HUES6 (cell line): ENCODE data around the gene NUDT22.

Experiments used
- H3K27ac ChIP-seq: 2 replicates; pipeline ENCODE4 v1.7.0; 2013; ENCODE audit warnings: low read depth, mild to moderate bottlenecking, low read length, inconsistent platforms
- H3K27me3 ChIP-seq: 2 replicates; pipeline ENCODE4 v1.6.1; 2013; ENCODE audit warnings: low read length; ENCODE audit not compliant: control insufficient read depth, insufficient read depth
- H3K36me3 ChIP-seq: 2 replicates; pipeline ENCODE4 v1.6.1; 2013; ENCODE audit warnings: low read length; ENCODE audit not compliant: control insufficient read depth, insufficient read depth
- H3K4me1 ChIP-seq: 2 replicates; pipeline ENCODE4 v1.6.1; 2013; ENCODE audit warnings: low read length; ENCODE audit not compliant: control insufficient read depth, insufficient read depth
- H3K4me3 ChIP-seq: 2 replicates; pipeline ENCODE4 v1.5.1; 2013; ENCODE audit warnings: low read depth, low read length
- H3K9ac ChIP-seq: one replicate; pipeline ENCODE4 v1.6.1; 2013; ENCODE audit warnings: mild to moderate bottlenecking, low read length
- H3K9me3 ChIP-seq: 2 replicates; pipeline ENCODE4 v1.6.1; 2013; ENCODE audit warnings: low read depth, low read length; ENCODE audit not compliant: control insufficient read depth, insufficient read depth

NUDT22 gene

GRCh38 chr11:64238076-64238475 is 12.0 kb downstream of the NUDT22 start:
- Histone ChIP-seq H3K27ac (no peak overlapping the region), H3K9ac (no peak overlapping the region), H3K36me3 (peaks cover 21% of the 10 kb centered on the region), H3K4me3 (no peak overlapping the region), H3K27me3 (no peaks in the 10 kb centered on the region), H3K9me3 (no peaks in the 10 kb centered on the region), H3K4me1 (peaks cover 20% of the 10 kb centered on the region)

DNA sequence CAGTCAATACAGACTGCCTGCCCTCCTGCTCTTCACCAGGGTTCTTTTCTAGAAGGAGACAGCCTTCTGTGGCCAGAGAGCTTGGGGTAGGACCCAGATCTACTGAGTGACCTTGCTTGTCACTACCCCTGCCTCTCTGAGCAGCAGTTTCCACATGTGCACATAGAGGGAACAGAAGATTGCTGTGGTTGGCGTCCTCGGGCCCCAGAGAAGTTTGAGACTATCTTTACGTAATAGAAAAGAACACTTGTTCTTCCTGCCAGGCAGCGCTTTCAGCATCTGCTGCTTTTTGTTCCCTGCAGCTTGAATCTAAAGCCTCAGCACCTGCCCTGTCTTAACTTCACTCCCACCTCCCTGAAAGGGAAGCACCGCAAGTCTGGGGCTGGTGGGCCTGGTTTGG is 12.9 kb downstream of the NUDT22 start:
- Histone ChIP-seq H3K27ac (no peak overlapping the region), H3K36me3 (peaks cover 30% of the 10 kb centered on the region), H3K9me3 (no peaks in the 10 kb centered on the region), H3K4me1 (peaks cover 18% of the 10 kb centered on the region), H3K27me3 (no peaks in the 10 kb centered on the region), H3K4me3 (no peak overlapping the region), H3K9ac (no peak overlapping the region)

GRCh38 chr11:64239662-64240434 is 13.8 kb downstream of the NUDT22 start:
- Histone ChIP-seq H3K4me3 (peak overlapping the region; percentile 95), H3K9me3 (no peaks in the 10 kb centered on the region), H3K4me1 (peaks cover 18% of the 10 kb centered on the region), H3K27me3 (no peaks in the 10 kb centered on the region), H3K9ac (peak overlapping the region; percentile 92), H3K27ac (peak overlapping the region; percentile 95), H3K36me3 (peaks cover 34% of the 10 kb centered on the region)

DNA sequence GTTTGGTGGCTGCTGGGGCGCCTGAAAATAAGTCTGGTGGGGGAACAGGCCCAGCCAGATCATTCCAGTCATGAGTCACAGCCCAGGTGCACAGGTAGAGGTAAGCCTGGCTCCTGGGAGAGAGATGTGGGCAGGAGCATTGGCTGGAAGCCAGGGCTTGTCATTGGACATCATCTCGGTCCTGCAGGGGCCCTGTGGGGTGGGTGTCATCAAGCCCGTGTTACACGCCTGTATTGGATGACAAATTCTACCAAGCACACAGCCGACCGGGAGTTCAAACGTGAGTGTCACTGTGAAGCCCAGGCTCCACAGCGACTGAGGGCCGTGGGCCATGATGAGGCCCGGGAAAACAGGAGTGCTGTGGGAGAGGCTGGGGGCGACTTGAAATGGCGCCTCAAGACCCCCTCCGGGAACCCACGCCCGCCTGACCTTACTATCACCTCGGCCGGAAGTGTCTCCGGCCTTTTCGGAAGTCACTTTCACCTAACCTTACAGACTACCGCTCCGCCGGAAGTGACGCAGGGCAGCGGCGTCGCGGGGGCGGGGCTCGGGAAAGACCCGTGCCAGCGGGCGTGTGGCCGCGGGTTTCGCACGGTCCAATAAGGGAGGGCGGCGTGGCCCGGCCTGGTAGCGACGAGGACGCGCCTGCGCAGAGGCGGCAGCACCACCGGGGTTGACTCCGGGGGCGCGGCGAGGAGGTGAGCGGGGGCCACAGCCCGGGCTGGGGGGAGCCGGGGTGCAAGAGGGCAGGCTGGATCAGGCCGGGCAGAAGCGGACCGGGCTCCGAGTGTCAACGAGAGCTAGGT is 14.6 kb downstream of the NUDT22 start, which contains the start of gene FKBP2:
TSS of gene FKBP2 (plus strand) at position 661 of the 806 bp plus-strand sequence. CDS start 1,293 bp downstream, outside the sequence.
- Histone ChIP-seq H3K9me3 (no peaks in the 10 kb centered on the region), H3K4me1 (peaks cover 23% of the 10 kb centered on the region)

GRCh38 chr11:64241241-64241490 is 15.1 kb downstream of the NUDT22 start:
- no peaks in the 10 kb centered on the region for H3K27me3 ChIP-seq
- no peaks in the 10 kb centered on the region for H3K9me3 ChIP-seq
- peaks cover 37% of the 10 kb centered on the region for H3K36me3 ChIP-seq
- H3K4me3 ChIP-seq = peak overlapping the region; percentile 95
- peak overlapping the region; percentile 95 for H3K27ac ChIP-seq
- H3K9ac ChIP-seq = peak overlapping the region; percentile 92
- peaks cover 23% of the 10 kb centered on the region for H3K4me1 ChIP-seq

More for the DNA sequence above, 14.6 kb downstream of the NUDT22 start, which contains the start of gene FKBP2:
- Histone ChIP-seq H3K36me3 (peaks cover 37% of the 10 kb centered on the region), H3K4me3 (peak within 1 kb of the TSS; percentile 95), H3K27me3 (no peaks in the 10 kb centered on the region), H3K27ac (peak within 1 kb of the TSS; percentile 95), H3K9ac (peak within 1 kb of the TSS; percentile 92)

DNA sequence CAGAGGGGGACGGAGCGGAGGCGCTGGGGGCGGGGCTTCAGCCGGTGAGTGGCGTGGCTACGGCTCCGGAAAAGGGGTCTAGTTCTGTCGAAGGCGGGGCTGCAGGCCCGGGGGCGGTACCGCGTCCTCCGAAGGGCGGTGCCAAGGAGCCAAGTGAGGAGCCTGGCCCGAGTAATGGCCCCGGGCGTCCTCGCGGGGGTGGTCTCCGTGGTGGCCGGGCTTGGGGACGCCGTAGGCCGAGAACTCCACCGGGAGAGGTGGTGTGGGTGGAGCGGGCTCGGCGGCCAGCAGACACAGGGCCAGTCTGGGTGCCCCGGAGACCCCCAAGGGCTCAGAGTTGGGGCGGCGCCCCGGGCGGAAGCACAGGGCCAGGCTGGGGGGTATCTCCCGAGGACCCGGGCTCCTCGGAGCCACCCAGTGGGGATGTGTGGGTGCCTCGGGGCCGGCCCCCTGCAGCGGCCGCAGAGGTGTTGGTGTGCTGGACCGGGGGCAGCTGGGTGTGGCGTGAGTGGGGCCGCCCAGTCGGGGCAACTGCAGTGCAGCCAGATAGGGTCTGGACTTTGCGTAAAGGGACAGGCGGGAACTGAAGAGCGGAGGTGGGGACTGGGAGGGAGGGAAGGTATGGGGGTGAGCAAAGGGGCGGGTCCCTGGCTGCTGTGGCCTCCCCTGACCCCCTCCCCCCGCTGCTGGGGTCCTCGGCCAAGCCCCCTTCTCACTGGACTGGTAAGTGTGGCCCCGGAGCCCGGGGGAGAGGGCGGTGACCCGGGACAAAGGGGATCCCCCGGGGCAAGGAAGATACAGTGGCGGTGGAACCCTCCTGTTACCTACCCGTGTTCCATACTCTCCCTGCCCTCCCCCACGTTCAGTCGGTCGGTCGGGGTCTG is 15.7 kb downstream of the NUDT22 start:
- H3K4me3 ChIP-seq = peak overlapping the region; percentile 95
- H3K4me1 ChIP-seq = peaks cover 23% of the 10 kb centered on the region
- H3K27ac ChIP-seq = peak overlapping the region; percentile 60; the same call in 1 of the 2 replicates
- no peaks in the 10 kb centered on the region for H3K9me3 ChIP-seq
- peak overlapping the region; percentile 82 for H3K9ac ChIP-seq
- H3K27me3 ChIP-seq = no peaks in the 10 kb centered on the region
- peaks cover 37% of the 10 kb centered on the region for H3K36me3 ChIP-seq

GRCh38 chr11:64243236-64243854 is 17.3 kb downstream of the NUDT22 start:
- Histone ChIP-seq H3K9ac (no peak overlapping the region), H3K27me3 (no peaks in the 10 kb centered on the region), H3K9me3 (no peaks in the 10 kb centered on the region), H3K4me3 (no peak overlapping the region), H3K4me1 (peaks cover 32% of the 10 kb centered on the region), H3K36me3 (peaks cover 27% of the 10 kb centered on the region), H3K27ac (no peak overlapping the region)

DNA sequence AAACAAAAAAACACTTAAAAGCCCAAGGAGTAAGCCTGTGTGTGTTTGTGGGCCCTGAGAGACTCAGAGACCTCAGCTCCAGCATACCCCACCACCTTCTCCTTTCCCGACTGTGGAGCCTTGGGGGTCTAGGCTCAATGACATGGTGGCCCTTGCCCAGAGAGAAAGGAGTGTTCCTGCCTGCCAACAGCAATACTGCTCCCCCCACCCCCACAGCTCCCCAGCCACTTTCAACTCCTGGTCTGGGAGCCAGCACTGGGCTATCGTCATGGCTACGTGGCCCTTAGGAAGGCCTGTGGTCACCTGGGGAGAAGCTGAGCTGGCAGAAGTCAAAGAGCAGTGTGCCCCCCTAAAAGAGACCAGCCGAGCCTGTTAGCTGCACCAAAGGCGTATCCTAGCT is 18.0 kb downstream of the NUDT22 start:
- no peaks in the 10 kb centered on the region for H3K27me3 ChIP-seq
- no peaks in the 10 kb centered on the region for H3K9me3 ChIP-seq
- H3K4me3 ChIP-seq = no peak overlapping the region
- peaks cover 19% of the 10 kb centered on the region for H3K36me3 ChIP-seq
- no peak overlapping the region for H3K9ac ChIP-seq
- H3K4me1 ChIP-seq = peaks cover 39% of the 10 kb centered on the region
- no peak overlapping the region for H3K27ac ChIP-seq

DNA sequence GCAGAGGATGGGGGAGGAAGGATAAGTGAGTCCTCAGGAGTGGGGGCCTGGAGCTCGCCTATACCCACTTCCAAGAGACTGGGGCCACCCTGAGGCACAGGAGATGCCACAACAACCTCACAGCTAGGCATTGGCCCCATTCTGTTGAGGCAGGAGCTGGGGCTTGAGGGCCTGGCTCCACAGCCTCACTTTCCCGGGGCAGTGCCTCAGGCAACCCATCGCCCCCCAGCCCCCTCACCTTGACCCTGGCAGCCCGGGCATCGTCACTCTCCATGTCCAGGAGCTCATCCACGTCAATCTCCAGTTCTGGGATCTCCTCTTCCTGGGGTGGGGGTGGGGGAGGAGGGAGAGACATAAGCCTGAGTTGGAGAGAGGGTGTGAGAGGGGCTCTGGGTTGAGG is 18.9 kb downstream of the NUDT22 start:
- H3K4me1 ChIP-seq = peaks cover 44% of the 10 kb centered on the region
- H3K4me3 ChIP-seq = peak overlapping the region; percentile 81
- no peak overlapping the region for H3K9ac ChIP-seq
- H3K36me3 ChIP-seq = peaks cover 19% of the 10 kb centered on the region
- no peaks in the 10 kb centered on the region for H3K9me3 ChIP-seq
- no peaks in the 10 kb centered on the region for H3K27me3 ChIP-seq
- H3K27ac ChIP-seq = no peak overlapping the region; the same call in 1 of the 2 replicates

DNA sequence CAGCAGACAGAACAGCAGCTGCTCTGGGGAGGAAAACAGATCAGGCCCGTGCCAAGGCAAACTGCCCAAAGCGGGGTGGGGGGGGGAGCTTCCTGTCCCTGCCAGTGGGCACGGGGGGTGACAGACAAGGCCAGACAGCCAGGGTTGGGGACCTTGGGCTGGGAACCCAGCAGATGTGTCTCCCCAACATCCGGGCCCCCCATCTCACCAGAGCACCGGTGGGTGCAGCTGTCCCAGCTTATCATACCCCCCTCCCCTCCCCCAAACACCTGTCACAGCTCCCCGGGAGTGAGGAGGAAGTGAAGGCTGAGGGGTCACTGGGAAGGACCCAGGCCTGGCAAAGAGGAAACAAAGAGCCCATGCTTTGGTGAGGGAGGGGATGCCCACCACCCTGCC is 19.3 kb downstream of the NUDT22 start:
- H3K36me3 ChIP-seq = peaks cover 19% of the 10 kb centered on the region
- no peak overlapping the region; the same call in 1 of the 2 replicates for H3K27ac ChIP-seq
- peaks cover 44% of the 10 kb centered on the region for H3K4me1 ChIP-seq
- H3K4me3 ChIP-seq = peak overlapping the region; percentile 81
- no peaks in the 10 kb centered on the region for H3K27me3 ChIP-seq
- peak overlapping the region; percentile 84 for H3K9ac ChIP-seq
- H3K9me3 ChIP-seq = no peaks in the 10 kb centered on the region
